HG02870 (cell line): Measurements from ENCODE around the gene RNF224.

Source experiments
- ATAC-seq: cut with Tn5 transposase; IDR thresholded peaks from one replicate; pipeline ENCODE4 v1.9.1; 2021; ENCODE audit warnings: mild to moderate bottlenecking, moderate library complexity; ENCODE audit not compliant: unreplicated experiment

Gene RNF224

GRCh38 chr9:137227054-137227852, at the start of gene RNF224:
RNF224 (plus strand) TSS chr9:137227502; CDS start chr9:137228336, 834 bp downstream.
- ATAC-seq: no peak

GRCh38 chr9:137178201-137178938, 48.9 kb upstream of the RNF224 start:
- ATAC-seq: no peak

- ATAC-seq: no peak
These were observed 48.2 kb upstream of the RNF224 start for GRCh38 chr9:137178939-137179630.

- no peak for ATAC-seq
These were observed 47.5 kb upstream of the RNF224 start for GRCh38 chr9:137179761-137180160.

- no peak for ATAC-seq
These were observed 46.8 kb upstream of the RNF224 start for GRCh38 chr9:137180491-137180890.

- ATAC-seq: no peak
These were observed 45.6 kb upstream of the RNF224 start for GRCh38 chr9:137181680-137182079.

GRCh38 chr9:137182836-137183235, 44.5 kb upstream of the RNF224 start:
- ATAC-seq: no peak

- ATAC-seq: no peak
These were observed 43.2 kb upstream of the RNF224 start for GRCh38 chr9:137183980-137184595.

- no peak for ATAC-seq
These were observed 42.2 kb upstream of the RNF224 start for GRCh38 chr9:137184881-137185660.

GRCh38 chr9:137185921-137186320, 41.4 kb upstream of the RNF224 start:
- ATAC-seq: no peak

GRCh38 chr9:137186385-137186784, 40.9 kb upstream of the RNF224 start:
- ATAC-seq: no peak

- ATAC-seq: no peak
These were observed 39.9 kb upstream of the RNF224 start for GRCh38 chr9:137187386-137187785.

- no peak for ATAC-seq
These were observed 39.2 kb upstream of the RNF224 start for GRCh38 chr9:137188086-137188489.

GRCh38 chr9:137188490-137189296, 38.6 kb upstream of the RNF224 start, which contains the start of the genes ANAPC2 and SSNA1:
ANAPC2 (minus strand) TSS chr9:137188560; CDS start chr9:137188532, 28 bp downstream.
SSNA1 (plus strand) TSS chr9:137188676; CDS start chr9:137188727, 51 bp downstream.
- ATAC-seq: peak; percentile 71

GRCh38 chr9:137189297-137190295, 37.7 kb upstream of the RNF224 start:
- no peak for ATAC-seq

- ATAC-seq: no peak
These were observed 36.9 kb upstream of the RNF224 start for GRCh38 chr9:137190315-137190856.

GRCh38 chr9:137191245-137191644, 36.1 kb upstream of the RNF224 start:
- ATAC-seq: no peak
